GM19193 (cell line): ENCODE results near the gene TSC22D1.

ENCODE experiments used
- POLR2A ChIP-seq: IDR thresholded peaks from 4 replicates; pipeline ENCODE4 v1.6.1; 2011; ENCODE audit not compliant: insufficient read depth, insufficient read length; ENCODE audit errors: extremely low read depth

TSC22D1 gene

DNA sequence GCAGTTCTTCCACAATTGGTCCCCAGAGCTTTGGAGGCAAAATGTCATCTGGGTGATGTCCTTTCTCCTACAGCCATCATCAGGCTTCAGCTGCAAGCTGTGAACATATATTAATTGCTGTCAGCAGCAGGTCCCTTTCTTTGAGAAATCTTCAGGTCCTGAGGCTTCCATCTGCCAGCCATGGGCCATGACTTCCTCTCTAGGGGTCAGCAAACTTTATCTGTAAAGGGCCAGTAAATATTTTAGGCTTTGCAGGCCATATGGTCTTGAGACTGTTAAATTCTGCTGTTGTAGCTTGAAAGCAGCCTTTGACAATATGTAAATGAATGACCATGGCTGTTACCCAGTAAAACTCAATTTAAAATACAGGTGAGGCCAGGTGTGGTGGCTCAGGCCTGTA is 175.4 kb downstream of the TSC22D1 start:
- TF ChIP-seq POLR2A, result no peak

DNA sequence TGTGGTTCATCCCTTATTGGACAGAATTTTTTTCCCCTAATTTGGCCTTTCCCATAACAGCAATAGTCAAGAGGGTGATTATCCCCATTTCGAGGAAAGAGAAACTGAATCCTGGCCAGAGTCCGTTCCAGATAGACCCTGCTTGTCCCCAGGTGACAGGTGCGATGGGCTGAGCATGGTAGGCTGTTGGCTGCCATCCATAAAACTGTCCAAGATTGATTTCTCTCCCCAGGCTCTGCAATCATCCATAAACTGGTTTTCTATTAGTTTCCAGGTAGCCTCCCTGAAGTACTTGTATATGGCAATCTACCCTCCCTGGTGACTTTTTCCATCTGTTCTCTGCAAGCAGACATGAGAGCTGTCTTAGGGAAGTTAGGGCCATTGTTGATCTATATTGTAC is 177.1 kb downstream of the TSC22D1 start:
- TF ChIP-seq POLR2A, result no peak

DNA sequence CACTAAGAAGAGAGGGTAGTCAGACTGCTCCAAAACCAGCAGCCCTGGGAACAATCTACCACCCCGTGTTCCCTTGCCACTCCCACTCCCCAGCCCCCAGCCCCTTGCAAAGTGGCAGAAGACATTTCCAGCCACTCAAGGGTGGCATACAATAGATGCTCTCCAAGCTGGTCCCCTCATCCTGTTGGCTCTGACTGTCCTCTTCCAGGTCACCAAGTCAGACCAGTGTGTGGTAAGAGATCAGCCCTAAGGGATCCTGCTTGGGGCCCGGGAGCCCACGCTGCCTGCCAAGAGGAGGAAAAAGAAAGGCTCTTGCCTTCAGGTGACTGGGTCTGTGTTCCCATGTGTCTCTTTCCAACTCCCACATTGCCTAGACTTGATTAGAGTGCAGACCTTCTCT is 177.5 kb downstream of the TSC22D1 start:
- TF ChIP-seq POLR2A, result no peak

DNA sequence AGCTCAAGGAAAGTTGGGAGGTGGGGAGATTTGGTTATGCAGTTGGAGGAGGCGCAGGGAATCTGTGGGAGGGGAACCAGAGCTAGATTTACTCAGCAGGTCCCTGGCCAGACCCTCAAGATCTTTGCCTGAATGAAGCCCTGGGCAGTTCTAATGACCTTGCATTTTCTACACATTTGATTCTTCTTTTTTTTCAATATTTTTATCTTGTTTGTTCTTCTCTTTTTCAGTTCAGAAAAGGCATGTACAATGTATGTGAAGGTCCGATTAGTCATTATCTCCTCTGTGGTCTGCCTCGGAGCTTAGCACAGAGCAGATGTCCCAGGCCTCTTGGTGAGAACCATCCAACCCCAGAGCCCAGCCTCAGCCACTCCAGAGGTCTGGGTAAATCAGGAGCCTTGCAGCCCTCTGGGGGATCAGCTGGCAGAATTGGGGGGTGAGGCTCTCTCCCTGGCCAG is 178.3 kb downstream of the TSC22D1 start:
- no peak for TF ChIP-seq POLR2A

DNA sequence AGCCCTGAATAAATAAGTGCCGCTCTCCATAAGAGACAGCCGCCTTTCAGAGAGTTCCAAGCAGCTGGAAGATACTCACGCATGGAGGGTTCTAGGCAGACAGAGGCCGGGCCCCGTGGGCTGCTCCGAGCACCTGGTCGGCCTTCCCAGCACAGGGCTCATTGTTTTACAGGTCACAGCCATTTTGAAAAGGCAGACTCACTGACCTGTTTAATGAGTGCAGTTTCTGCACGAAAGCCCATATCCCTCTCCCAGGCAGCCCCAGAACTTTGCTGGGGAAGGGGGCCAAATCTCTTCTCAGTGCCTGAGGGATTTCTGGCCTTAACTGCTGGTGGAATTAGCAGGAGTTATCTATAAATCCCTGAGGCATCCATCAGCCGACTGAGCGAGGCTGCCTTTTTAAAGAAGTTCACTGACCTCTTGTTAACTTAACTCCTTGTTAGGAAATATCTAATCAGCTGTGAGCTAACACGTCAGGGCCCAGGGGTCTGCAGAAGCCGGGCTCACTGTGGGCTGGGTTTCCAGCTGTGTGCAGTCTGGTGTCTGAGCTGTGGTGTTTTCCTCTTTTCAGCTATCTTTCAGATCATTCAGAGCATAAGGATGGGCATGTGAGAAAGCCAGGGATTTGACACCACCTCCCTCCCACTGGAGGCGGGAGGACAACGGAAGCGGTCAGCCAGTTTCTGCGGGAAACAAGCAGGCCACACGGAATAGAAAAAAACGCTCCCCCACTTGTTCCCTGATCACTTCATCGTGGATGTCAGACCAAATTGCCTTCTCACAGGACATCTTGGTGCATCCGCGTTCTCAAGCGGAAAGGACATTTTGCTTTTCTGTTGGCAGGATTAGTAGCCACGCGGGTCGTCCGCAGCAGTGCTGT is 179.2 kb downstream of the TSC22D1 start:
- no peak for TF ChIP-seq POLR2A

DNA sequence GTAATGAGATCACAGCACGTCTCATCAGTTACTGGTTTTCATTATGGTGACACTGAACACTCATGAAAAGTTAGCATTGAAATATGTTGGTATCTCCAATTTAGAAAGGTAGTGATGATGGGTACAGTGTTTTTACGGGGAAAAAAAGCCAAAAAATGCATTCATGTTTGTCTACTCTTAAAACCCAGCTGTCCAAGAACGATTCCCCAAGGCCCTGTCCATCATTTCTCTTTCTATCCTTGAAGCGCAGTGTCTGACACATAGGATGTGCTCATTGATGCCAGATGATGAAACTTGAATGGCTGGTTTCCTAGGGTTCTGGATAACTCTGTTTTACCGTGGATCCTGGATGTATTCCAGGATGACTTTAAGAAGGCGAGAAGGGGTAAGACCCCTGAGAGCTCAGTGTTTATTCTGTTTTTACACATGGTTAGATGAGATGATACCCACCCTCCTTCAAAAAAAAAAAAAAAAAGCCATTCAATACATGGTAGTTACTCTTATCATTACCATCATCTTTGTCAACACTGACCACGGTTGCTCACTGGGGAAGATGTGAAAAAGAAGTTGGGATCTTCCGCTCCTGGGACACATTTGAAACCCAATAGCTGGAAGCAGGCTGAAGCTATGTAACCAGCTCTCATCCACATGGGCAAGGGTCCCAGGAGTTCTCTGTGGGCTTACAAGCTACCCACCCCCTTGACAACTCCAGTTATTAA is 180.0 kb downstream of the TSC22D1 start:
- no peak for TF ChIP-seq POLR2A

DNA sequence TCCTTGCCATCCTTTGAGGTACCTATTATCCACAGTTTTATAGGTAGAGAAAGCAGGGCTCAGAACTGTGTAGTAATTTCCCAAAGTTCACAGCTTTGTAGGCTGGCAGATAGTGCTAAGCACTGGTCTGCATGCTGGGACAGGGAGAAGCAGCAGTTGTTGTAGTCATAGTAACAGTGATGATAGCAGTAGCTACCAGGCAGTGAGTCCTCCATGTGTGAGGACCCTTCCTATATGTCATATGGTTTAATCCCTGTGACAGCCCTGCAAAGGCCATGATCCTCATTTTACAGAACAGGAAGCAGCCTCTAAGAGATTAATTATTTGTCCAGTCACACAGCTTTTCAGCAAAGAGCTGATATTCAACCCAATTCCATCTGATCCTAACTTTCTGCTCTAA is 181.5 kb downstream of the TSC22D1 start:
- no peak for TF ChIP-seq POLR2A

DNA sequence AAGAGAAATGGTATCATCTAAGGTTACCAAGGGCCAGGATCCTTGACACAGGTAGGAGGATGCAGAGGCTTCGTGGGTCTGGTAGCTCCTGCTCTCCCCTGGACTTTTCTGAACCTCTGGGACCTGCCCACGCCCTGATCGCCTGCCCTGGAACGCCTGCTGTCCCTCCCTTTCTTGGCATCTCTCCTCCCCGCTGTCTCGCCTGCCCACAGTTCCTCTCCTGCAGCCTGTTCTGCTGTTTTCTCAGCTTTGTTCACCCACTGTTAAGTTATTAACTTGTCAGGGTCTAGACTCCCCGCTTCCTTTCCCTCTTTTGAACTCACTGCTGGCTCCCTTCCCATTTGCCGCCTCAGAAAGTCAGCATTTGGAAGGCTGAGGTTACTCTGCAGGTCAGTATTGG is 182.7 kb downstream of the TSC22D1 start:
- TF ChIP-seq POLR2A, result no peak

DNA sequence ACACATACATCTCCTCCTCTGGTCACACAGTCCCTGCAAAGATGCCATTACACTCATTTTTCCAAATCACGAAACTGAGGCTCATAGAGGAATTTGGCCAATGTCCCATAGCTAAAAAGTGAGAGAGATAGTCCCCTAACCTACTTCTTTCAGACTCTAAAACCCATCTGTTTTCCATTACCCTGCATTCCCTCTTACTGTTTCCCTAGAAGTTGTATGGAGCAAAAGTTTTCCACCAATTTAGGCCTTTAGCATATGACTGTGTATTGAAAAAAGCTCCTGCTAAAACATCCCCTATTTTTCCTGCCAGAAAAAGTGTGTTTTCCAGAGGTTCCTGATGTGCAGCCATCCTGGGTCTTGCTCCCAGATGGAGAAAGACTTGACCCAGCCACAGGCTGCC is 186.3 kb downstream of the TSC22D1 start:
- no peak for TF ChIP-seq POLR2A

DNA sequence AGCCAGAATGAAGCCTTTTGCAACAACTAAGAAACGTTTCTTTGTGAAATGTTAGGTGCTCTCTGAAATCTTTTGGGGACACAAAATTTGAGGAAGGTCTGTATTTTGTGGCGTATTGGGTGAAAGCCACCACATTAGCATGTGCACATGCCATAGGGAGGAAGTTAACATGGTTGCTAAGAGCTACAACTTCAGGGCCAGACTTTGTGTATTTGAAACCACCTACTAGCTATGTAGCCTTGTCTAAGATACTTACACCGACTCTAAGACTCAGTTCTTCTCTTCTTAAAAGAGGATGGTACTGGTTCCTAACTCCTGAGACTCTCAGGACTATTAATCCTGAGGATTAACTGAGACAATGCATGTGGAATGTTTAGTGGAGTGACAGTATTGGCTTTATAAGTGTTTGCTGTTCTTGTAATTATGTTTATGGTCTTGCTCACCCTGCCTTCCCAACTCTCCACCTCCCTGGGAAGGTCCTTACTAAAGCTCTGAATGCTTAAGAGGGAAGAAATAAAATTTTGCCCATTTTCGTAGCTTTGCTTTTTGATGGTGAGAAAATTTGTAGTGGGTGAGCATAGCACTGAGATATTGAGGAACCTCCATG is 187.0 kb downstream of the TSC22D1 start:
- TF ChIP-seq POLR2A, result no peak

DNA sequence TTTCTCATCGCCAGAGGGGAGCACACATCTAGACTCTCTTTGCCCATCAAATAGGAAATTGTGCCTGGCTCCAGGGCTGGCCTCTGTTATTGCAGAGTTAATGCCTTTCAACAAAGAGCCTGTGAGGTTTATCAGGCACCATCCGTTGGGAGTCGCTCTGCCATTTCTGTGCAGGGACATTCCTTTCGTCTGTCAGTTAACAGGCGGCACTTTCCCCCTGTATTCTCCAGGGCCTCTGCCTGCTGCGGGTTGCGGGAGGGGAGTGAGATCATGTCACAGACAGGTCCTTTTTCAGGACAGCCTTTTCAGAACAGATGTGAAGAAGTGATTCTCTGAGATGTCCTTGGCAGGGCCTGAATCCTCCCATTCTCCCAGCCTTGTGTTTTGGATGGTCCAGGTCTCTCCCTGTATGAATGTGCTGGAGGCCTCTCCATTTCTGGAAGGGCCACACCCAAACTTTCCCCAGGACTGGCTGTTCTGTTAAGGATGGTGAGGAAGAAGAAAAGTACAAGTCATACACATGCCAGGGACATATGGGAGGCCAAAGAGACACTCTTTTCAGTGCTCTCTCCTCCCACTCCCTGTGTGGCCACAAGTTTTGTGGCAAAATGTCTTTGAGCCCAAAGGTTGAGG is 187.6 kb downstream of the TSC22D1 start:
- no peak for TF ChIP-seq POLR2A

DNA sequence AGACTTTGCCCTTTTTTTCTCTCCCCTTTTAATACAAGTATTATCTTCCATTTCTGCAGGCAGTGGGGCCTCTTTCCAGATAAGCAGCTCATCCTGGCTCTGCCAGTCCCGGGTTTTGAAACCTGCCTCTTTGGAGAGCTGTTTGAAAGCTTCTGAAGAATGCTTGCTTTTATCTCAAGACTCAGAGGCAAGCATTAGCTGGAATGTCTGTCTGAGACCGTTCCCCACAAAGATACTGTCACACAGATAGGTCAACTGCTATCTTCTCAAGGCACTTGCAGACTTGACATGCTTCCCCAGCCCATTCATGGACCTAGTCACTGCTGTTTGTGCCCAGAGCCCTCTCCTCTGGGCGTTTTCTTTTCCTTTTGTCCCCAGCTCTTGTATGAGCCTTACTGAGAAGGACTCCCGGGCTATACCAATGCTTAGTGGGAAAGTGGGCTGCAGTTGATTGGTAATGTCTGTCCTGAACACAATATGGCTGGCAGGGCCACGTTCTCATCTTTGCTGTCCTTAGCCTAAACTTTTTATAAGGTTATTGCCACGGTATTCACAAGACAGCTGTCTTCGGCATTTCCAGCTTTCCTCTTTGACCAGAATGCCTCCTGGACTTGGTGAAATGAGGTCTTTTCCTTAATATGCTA is 189.1 kb downstream of the TSC22D1 start:
- TF ChIP-seq POLR2A, result no peak

DNA sequence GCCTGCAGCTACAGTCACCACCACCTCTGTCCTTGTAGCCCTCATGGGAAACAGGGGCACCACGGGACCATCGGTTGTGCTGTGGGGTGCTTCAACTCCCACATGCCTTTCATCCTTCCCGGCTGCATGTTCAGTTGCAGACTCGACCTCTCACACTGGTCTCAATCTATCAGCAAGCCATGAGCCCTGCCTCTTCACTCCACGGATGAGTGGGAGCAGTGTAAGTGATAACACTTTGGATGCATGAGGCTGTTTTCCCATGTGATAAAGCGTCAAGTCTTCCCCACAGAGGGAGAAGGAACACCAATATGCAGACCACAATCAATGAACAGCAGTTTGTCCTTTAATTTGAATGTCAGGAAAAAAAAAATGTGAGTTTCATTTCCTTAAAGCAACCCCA is 190.3 kb downstream of the TSC22D1 start:
- TF ChIP-seq POLR2A, result no peak

DNA sequence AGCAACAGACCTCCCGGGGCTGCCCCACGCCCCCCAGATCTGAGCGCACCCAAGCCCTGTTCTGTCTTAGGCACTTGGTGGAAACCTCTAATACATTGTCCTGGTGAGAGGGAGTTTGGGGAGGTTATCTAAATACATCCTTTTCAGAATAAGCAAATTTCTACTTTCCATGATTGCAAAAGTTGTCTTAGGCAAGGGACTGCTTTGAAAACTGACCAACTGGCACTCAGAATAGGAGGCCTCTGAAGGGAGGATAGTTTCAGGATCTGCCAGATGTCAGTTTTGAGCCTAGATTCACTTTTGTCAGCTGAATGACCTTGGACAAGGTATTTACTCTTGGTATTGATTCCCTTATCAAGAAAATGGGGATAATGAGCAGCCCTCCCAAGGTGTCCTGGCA is 190.7 kb downstream of the TSC22D1 start:
- no peak for TF ChIP-seq POLR2A

DNA sequence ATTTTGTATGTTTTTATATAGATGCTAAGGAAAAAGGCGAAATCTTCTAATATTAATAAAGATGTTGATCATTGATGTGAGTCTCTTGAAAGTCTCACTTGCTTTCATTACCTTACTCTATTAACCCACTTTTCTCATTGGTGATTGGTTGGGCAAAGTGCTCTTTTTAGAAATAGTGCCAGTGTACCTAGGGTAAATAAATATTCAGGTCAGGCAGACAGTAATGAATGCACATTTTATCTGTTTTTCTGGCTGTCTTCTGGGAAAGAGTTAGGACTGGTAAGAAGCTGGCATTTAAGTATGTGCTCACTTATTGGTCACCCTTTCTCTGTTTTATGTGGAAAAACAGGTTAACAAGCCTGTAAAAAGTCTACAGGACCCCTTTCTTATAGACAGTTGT is 191.4 kb downstream of the TSC22D1 start:
- TF ChIP-seq POLR2A, result no peak

DNA sequence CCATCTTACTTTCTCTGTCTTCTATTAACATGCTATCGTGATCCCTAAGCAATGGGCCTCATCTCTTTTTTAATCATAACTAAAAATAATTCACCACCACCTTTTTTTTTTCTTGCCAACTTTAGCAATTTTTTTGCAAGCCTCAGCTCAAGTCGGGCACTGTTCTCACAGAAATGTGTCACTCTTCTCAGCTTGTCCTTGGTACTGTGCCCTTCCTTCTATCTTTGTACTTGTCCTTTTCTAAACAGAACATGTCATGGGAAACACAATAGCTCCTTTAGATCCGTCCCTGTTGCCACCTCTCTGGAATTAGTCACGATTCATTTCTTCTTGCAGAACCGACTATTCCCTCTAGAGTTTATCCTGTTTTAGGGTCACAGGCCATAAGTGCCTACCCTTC is 192.2 kb downstream of the TSC22D1 start:
- no peak for TF ChIP-seq POLR2A
